ENCODE measurements around the gene ELOVL5. TPM values are rescaled to one million over a fixed set of nuclear protein-coding genes. Genes with fewer than 3 reads are reported as not detected.

Gene ELOVL5
- polyA plus RNA-seq, 3 donors: 44.7 to 97.1 (median 69.5) TPM

DNA sequence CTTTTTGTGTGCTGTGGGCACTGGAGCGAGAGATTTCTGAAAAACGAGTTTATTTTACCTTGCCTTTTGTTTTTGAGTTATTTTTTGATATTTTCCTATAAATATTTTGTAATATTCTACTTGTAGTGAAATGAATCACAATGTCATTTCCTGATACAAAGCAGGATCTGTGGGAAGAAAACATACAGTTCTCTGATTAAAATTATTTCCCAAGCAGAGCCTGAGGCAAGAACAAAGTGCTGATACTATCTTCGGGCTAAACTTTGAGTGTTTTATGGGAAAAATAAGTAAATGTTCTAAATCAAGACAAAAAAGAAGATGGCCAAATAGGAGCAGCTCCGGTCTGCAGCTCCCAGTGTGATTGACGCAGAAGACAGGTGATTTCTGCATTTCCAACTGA, 33.7 kb upstream of the ELOVL5 start:
- Mint-ChIP-seq H3K36me3 (no peaks in the 10 kb centered on the region), H3K9me3 (peaks cover 0 to 9% (median 4%) of the 10 kb centered on the region in 7 donors), H3K27ac (no peak overlapping the region), H3K4me1 (no peaks in the 10 kb centered on the region), H3K27me3 (ENCODE audit: low read depth in 3 of 3) (peaks cover 6 to 7% (median 7%) of the 10 kb centered on the region in 3 donors), H3K4me3 (no peak overlapping the region)
- no peaks in the 10 kb centered on the region for H3K36me3 ChIP-seq (replicated peaks in 1 of 2; ENCODE audit: control insufficient read depth in 1 of 2, insufficient read depth in 2 of 2, low read length in 2 of 2)
- 60% methylated on average over 1 of the region's 5 CpGs for WGBS (ENCODE audit: insufficient coverage)
- TF ChIP-seq, protein P1, sequence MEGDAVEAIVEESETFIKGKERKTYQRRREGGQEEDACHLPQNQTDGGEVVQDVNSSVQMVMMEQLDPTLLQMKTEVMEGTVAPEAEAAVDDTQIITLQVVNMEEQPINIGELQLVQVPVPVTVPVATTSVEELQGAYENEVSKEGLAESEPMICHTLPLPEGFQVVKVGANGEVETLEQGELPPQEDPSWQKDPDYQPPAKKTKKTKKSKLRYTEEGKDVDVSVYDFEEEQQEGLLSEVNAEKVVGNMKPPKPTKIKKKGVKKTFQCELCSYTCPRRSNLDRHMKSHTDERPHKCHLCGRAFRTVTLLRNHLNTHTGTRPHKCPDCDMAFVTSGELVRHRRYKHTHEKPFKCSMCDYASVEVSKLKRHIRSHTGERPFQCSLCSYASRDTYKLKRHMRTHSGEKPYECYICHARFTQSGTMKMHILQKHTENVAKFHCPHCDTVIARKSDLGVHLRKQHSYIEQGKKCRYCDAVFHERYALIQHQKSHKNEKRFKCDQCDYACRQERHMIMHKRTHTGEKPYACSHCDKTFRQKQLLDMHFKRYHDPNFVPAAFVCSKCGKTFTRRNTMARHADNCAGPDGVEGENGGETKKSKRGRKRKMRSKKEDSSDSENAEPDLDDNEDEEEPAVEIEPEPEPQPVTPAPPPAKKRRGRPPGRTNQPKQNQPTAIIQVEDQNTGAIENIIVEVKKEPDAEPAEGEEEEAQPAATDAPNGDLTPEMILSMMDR (IDR thresholded peaks at IDR 0.05): no peak
- no peak for DNase-seq
- no peaks in the 10 kb centered on the region for H3K4me1 ChIP-seq (ENCODE audit: control insufficient read depth in 1 of 2, insufficient read depth in 2 of 2, low read length in 2 of 2)
- no peaks in the 10 kb centered on the region for H3K27me3 ChIP-seq (ENCODE audit: control insufficient read depth in 2 of 2, insufficient read depth in 2 of 2, low read length in 2 of 2)
- H3K79me2 ChIP-seq (ENCODE audit: insufficient read depth, low read length): no peaks in the 10 kb centered on the region
- peaks cover 0 to 5% of the 10 kb centered on the region in 2 donors for H3K9me3 ChIP-seq (replicated peaks in 1 of 2; ENCODE audit: control insufficient read depth in 1 of 2, insufficient read depth in 1 of 2, low read length in 2 of 2)
- no peak overlapping the region for H3K4me2 ChIP-seq (replicated peaks; ENCODE audit: extremely low read depth, low read length, poor library complexity, severe bottlenecking)
- H3K4me3 ChIP-seq (replicated peaks in 1 of 3; ENCODE audit: low read depth in 2 of 3, low read length in 3 of 3): no peak overlapping the region
- H4K20me1 ChIP-seq (ENCODE audit: insufficient read depth, low read length): no peaks in the 10 kb centered on the region
- no peak overlapping the region for H3K27ac ChIP-seq (ENCODE audit: low read depth in 1 of 2, low read length in 2 of 2)
- intact Hi-C loops (cut with micrococcal nuclease): no loop called here
- no peak overlapping the region for H2AFZ ChIP-seq (ENCODE audit: insufficient read depth, low read depth, low read length, poor library complexity, severe bottlenecking)
- no peak overlapping the region for H3K9ac ChIP-seq (ENCODE audit: insufficient read depth, low read length, poor library complexity, severe bottlenecking)

- Histone ChIP-seq H3K36me3 (replicated peaks in 1 of 2; ENCODE audit: control insufficient read depth in 1 of 2, insufficient read depth in 2 of 2, low read length in 2 of 2) (no peaks in the 10 kb centered on the region), H3K4me3 (replicated peaks in 1 of 3; ENCODE audit: low read depth in 2 of 3, low read length in 3 of 3) (no peak overlapping the region), H3K9me3 (replicated peaks in 1 of 2; ENCODE audit: control insufficient read depth in 1 of 2, insufficient read depth in 1 of 2, low read length in 2 of 2) (peaks cover 0 to 5% of the 10 kb centered on the region in 2 donors), H3K27ac (ENCODE audit: low read depth in 1 of 2, low read length in 2 of 2) (no peak overlapping the region), H3K79me2 (ENCODE audit: insufficient read depth, low read length) (no peaks in the 10 kb centered on the region), H3K27me3 (ENCODE audit: control insufficient read depth in 2 of 2, insufficient read depth in 2 of 2, low read length in 2 of 2) (peaks cover 0 to 2% of the 10 kb centered on the region in 2 donors), H3K4me2 (replicated peaks; ENCODE audit: extremely low read depth, low read length, poor library complexity, severe bottlenecking) (no peak overlapping the region), H2AFZ (ENCODE audit: insufficient read depth, low read depth, low read length, poor library complexity, severe bottlenecking) (no peak overlapping the region), H4K20me1 (ENCODE audit: insufficient read depth, low read length) (no peaks in the 10 kb centered on the region), H3K4me1 (ENCODE audit: control insufficient read depth in 1 of 2, insufficient read depth in 2 of 2, low read length in 2 of 2) (no peaks in the 10 kb centered on the region), H3K9ac (ENCODE audit: insufficient read depth, low read length, poor library complexity, severe bottlenecking) (no peak overlapping the region)
- Mint-ChIP-seq H3K4me1 (no peaks in the 10 kb centered on the region), H3K27ac (no peak overlapping the region), H3K27me3 (ENCODE audit: low read depth in 3 of 3) (peaks cover 0 to 5% (median 2%) of the 10 kb centered on the region in 3 donors), H3K9me3 (peaks cover 0 to 8% (median 2%) of the 10 kb centered on the region in 7 donors), H3K4me3 (no peak overlapping the region), H3K36me3 (no peaks in the 10 kb centered on the region)
- intact Hi-C loops (cut with micrococcal nuclease): no loop called here
- 100% methylated on average over 7 of the region's 7 CpGs for WGBS (ENCODE audit: insufficient coverage)
- DNase-seq: no peak
- TF ChIP-seq, protein P1 (IDR thresholded peaks at IDR 0.05): no peak
Observed at GRCh38 chr6:53378208-53378607, 29.5 kb upstream of the ELOVL5 start.

Measured in CD14-positive monocyte (primary cell).